ENCODE data around the gene WDR93.

Gene WDR93

GRCh38 chr15:89690276-89691218, at the start of gene WDR93, which contains the start of gene PEX11A:
TSS of gene WDR93 (plus strand) at chr15:89690811. CDS start at chr15:89701747, 10,936 bp downstream.
TSS of gene PEX11A (minus strand) at chr15:89690754. CDS start at chr15:89690632, 122 bp downstream.
- Mint-ChIP-seq H3K4me1 (ENCODE audit: low read depth) (peaks cover 18% of the 10 kb centered on the region), H3K36me3 (ENCODE audit: low read depth) (peaks cover 10% of the 10 kb centered on the region), H3K27me3 (no peaks in the 10 kb centered on the region), H3K9me3 (no peaks in the 10 kb centered on the region), H3K27ac (peak within 1 kb of the TSS; percentile 81), H3K4me3 (peak within 1 kb of the TSS; percentile 88)
- DNase-seq, result peak; percentile 88

GRCh38 chr15:89641053-89641452, 49.6 kb upstream of the WDR93 start:
- H3K4me1 Mint-ChIP-seq (ENCODE audit: low read depth), result no peaks in the 10 kb centered on the region
- no peak overlapping the region for H3K27ac Mint-ChIP-seq
- H3K9me3 Mint-ChIP-seq, result no peaks in the 10 kb centered on the region
- no peak for DNase-seq
- no peaks in the 10 kb centered on the region for H3K27me3 Mint-ChIP-seq
- no peak overlapping the region for H3K4me3 Mint-ChIP-seq
- no peaks in the 10 kb centered on the region for H3K36me3 Mint-ChIP-seq (ENCODE audit: low read depth)

- no peak overlapping the region for H3K4me3 Mint-ChIP-seq
- no peak overlapping the region for H3K27ac Mint-ChIP-seq
- no peaks in the 10 kb centered on the region for H3K9me3 Mint-ChIP-seq
- H3K4me1 Mint-ChIP-seq (ENCODE audit: low read depth), result peaks cover under 1% of the 10 kb centered on the region
- no peaks in the 10 kb centered on the region for H3K36me3 Mint-ChIP-seq (ENCODE audit: low read depth)
- H3K27me3 Mint-ChIP-seq, result peaks cover 2% of the 10 kb centered on the region
- DNase-seq, result no peak
These were observed 48.5 kb upstream of the WDR93 start for GRCh38 chr15:89642106-89642505.

GRCh38 chr15:89645680-89646079, 44.9 kb upstream of the WDR93 start:
- no peak overlapping the region for H3K4me3 Mint-ChIP-seq
- H3K36me3 Mint-ChIP-seq (ENCODE audit: low read depth), result no peaks in the 10 kb centered on the region
- no peak for DNase-seq
- no peak overlapping the region for H3K27ac Mint-ChIP-seq
- no peaks in the 10 kb centered on the region for H3K9me3 Mint-ChIP-seq
- peaks cover 2% of the 10 kb centered on the region for H3K4me1 Mint-ChIP-seq (ENCODE audit: low read depth)
- H3K27me3 Mint-ChIP-seq, result peaks cover 6% of the 10 kb centered on the region

GRCh38 chr15:89646416-89647141, 44.0 kb upstream of the WDR93 start:
- Mint-ChIP-seq H3K27me3 (peaks cover 6% of the 10 kb centered on the region), H3K27ac (no peak overlapping the region), H3K36me3 (ENCODE audit: low read depth) (no peaks in the 10 kb centered on the region), H3K9me3 (no peaks in the 10 kb centered on the region), H3K4me1 (ENCODE audit: low read depth) (peaks cover 2% of the 10 kb centered on the region), H3K4me3 (no peak overlapping the region)
- no peak for DNase-seq

GRCh38 chr15:89647191-89647851, 43.3 kb upstream of the WDR93 start:
- Mint-ChIP-seq H3K27me3 (peaks cover 10% of the 10 kb centered on the region), H3K4me1 (ENCODE audit: low read depth) (peaks cover 2% of the 10 kb centered on the region)
- peak; percentile 80 for DNase-seq

GRCh38 chr15:89648106-89649012, 42.3 kb upstream of the WDR93 start:
- peaks cover 17% of the 10 kb centered on the region for H3K27me3 Mint-ChIP-seq
- no peak overlapping the region for H3K27ac Mint-ChIP-seq
- peak; percentile 7 for DNase-seq
- H3K4me3 Mint-ChIP-seq, result no peak overlapping the region
- no peaks in the 10 kb centered on the region for H3K36me3 Mint-ChIP-seq (ENCODE audit: low read depth)
- peaks cover 2% of the 10 kb centered on the region for H3K4me1 Mint-ChIP-seq (ENCODE audit: low read depth)
- no peaks in the 10 kb centered on the region for H3K9me3 Mint-ChIP-seq

More at GRCh38 chr15:89647191-89647851, 43.3 kb upstream of the WDR93 start:
- Mint-ChIP-seq H3K9me3 (no peaks in the 10 kb centered on the region), H3K36me3 (ENCODE audit: low read depth) (no peaks in the 10 kb centered on the region), H3K27ac (no peak overlapping the region), H3K4me3 (no peak overlapping the region)

GRCh38 chr15:89649013-89649625, 41.5 kb upstream of the WDR93 start:
- peaks cover 2% of the 10 kb centered on the region for H3K4me1 Mint-ChIP-seq (ENCODE audit: low read depth)
- H3K9me3 Mint-ChIP-seq, result no peaks in the 10 kb centered on the region
- H3K27ac Mint-ChIP-seq, result no peak overlapping the region
- H3K27me3 Mint-ChIP-seq, result peaks cover 23% of the 10 kb centered on the region
- no peaks in the 10 kb centered on the region for H3K36me3 Mint-ChIP-seq (ENCODE audit: low read depth)
- H3K4me3 Mint-ChIP-seq, result no peak overlapping the region
- peak; percentile 22 for DNase-seq

GRCh38 chr15:89649716-89650115, 40.9 kb upstream of the WDR93 start:
- H3K27me3 Mint-ChIP-seq, result peaks cover 29% of the 10 kb centered on the region
- H3K4me3 Mint-ChIP-seq, result no peak overlapping the region
- H3K9me3 Mint-ChIP-seq, result no peaks in the 10 kb centered on the region
- DNase-seq, result peak; percentile 24
- peaks cover 7% of the 10 kb centered on the region for H3K4me1 Mint-ChIP-seq (ENCODE audit: low read depth)
- H3K36me3 Mint-ChIP-seq (ENCODE audit: low read depth), result no peaks in the 10 kb centered on the region
- no peak overlapping the region for H3K27ac Mint-ChIP-seq

- H3K4me1 Mint-ChIP-seq (ENCODE audit: low read depth), result peaks cover 16% of the 10 kb centered on the region
- H3K4me3 Mint-ChIP-seq, result no peak overlapping the region
- H3K27ac Mint-ChIP-seq, result no peak overlapping the region
- H3K9me3 Mint-ChIP-seq, result no peaks in the 10 kb centered on the region
- no peaks in the 10 kb centered on the region for H3K36me3 Mint-ChIP-seq (ENCODE audit: low read depth)
- peaks cover 44% of the 10 kb centered on the region for H3K27me3 Mint-ChIP-seq
- no peak for DNase-seq
These were observed 38.5 kb upstream of the WDR93 start for GRCh38 chr15:89652131-89652530.

GRCh38 chr15:89652666-89653065, 37.9 kb upstream of the WDR93 start:
- Mint-ChIP-seq H3K9me3 (no peaks in the 10 kb centered on the region), H3K27me3 (peaks cover 41% of the 10 kb centered on the region), H3K36me3 (ENCODE audit: low read depth) (no peaks in the 10 kb centered on the region), H3K4me1 (ENCODE audit: low read depth) (peaks cover 15% of the 10 kb centered on the region), H3K4me3 (no peak overlapping the region), H3K27ac (no peak overlapping the region)
- no peak for DNase-seq

- Mint-ChIP-seq H3K4me3 (no peak overlapping the region), H3K9me3 (no peaks in the 10 kb centered on the region), H3K36me3 (ENCODE audit: low read depth) (no peaks in the 10 kb centered on the region), H3K27me3 (peaks cover 41% of the 10 kb centered on the region), H3K27ac (no peak overlapping the region), H3K4me1 (ENCODE audit: low read depth) (peaks cover 15% of the 10 kb centered on the region)
- DNase-seq, result no peak
These were observed 37.0 kb upstream of the WDR93 start for GRCh38 chr15:89653578-89653977.

- peaks cover 15% of the 10 kb centered on the region for H3K4me1 Mint-ChIP-seq (ENCODE audit: low read depth)
- H3K27ac Mint-ChIP-seq, result no peak overlapping the region
- peak overlapping the region; percentile 79 for H3K4me3 Mint-ChIP-seq
- peaks cover 46% of the 10 kb centered on the region for H3K27me3 Mint-ChIP-seq
- no peaks in the 10 kb centered on the region for H3K36me3 Mint-ChIP-seq (ENCODE audit: low read depth)
- H3K9me3 Mint-ChIP-seq, result no peaks in the 10 kb centered on the region
- no peak for DNase-seq
These were observed 36.3 kb upstream of the WDR93 start for GRCh38 chr15:89654301-89654761.
